HG03103 (cell line): ENCODE data around the gene FAM72A.
"Not testable (repeated sequence)": the region's sequence is repeated elsewhere in the genome, so short reads cannot be mapped to it uniquely, and the experiment has no call there.

Source experiments
- ATAC-seq: cut with Tn5 transposase; IDR thresholded peaks from one replicate; pipeline ENCODE4 v1.9.1; 2021; ENCODE audit warnings: low read depth; ENCODE audit not compliant: unreplicated experiment

FAM72A gene

DNA sequence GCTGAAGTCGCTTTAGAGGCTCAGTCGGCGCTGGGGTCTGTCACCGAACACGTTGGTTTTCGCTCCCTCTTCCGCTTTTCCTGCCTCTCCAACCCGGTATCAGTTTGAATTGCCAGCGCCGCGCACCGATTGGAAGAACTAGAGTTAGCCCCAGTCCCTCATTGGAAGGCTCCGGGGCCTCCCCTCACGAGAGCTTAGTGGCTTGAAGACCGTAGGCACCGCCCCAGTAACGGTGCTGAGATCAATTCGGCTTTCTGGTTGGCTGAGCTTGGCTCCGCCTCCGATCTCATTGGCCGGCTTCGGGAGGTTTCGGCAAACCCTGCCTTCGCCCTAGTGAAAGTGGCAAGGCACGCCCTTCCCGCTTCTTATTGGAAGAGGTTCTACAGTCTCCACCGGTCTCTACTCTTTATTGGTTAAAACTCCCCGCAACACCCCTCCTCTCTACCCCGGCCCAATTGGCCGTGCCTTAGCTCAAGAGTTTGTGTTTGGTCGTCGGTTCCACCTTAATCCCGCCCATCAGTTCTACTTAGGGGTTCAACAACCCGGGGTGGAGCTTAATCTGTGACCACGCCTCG lies at the start of gene FAM72A:
FAM72A (minus strand) TSS at position 51 of the 575 bp plus-strand sequence. CDS start 814 bp downstream, outside the sequence.
- peak; percentile 83 for ATAC-seq

- ATAC-seq = not testable (repeated sequence)
Observed at GRCh38 chr1:206250953-206251681, 48.5 kb upstream of the FAM72A start.

GRCh38 chr1:206246129-206246886 lies 43.7 kb upstream of the FAM72A start:
- ATAC-seq = not testable (repeated sequence)

DNA sequence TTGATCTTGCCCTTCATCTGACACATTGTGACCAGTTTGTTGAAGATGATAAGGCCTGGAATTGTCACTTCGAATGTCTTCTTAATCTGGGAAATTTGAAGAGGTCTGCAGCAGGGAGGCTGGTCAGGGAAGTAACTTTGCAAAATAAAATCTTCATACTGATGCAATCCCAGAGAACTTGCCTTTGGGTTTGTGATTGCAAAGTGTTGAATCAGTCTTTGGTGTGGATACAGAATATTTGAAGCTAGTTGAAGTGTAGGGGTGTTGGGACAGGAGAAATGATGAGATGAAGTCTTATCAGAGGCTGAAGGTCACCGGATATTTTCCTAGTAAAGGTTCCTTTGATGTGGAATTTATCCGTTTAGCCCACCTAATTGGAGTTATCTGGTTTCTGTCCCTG lies 42.8 kb upstream of the FAM72A start:
- not testable (repeated sequence) for ATAC-seq

DNA sequence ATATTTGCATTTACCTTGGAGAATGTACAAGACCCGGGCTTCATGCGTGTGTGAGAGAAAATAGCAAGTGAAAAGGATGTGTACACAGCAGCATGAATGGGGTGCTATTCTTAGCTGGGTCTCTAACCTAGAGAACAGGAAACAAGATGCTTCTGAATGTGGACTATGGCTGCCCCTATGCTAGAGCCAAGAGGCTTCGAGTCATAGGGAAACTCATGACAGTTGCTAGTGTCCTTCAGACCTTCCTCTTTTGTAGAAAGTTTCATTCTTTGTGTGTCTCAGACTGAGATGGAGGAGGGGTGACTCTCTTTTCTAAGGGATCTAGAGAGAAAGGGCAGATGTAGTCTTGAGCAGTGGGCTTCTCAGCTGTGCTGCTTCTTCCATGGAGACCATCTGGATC lies 40.7 kb upstream of the FAM72A start:
- ATAC-seq = peak; percentile 98

GRCh38 chr1:206240288-206240687 lies 37.6 kb upstream of the FAM72A start:
- ATAC-seq = not testable (repeated sequence)

DNA sequence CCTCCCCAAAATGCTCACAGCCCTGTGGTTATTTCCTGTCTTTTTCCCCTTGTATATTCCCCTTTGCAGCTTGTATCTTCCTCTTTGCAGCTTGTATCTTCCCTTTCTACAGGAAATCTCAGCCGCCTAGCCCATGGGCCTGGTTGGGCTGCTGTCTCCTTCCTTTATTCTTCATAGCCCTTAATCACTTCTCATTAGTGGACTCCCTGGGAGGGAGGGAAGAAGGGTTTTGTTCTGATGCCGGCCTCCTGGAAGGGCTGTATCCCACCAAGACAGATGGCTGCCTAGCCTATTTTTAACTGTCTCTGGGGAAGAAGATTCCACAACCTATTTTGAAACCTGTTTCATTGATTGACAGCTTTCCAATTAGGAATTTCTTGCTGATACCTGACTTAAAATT lies 32.6 kb upstream of the FAM72A start:
- not testable (repeated sequence) for ATAC-seq

GRCh38 chr1:206234189-206234916 lies 31.7 kb upstream of the FAM72A start:
- not testable (repeated sequence) for ATAC-seq

DNA sequence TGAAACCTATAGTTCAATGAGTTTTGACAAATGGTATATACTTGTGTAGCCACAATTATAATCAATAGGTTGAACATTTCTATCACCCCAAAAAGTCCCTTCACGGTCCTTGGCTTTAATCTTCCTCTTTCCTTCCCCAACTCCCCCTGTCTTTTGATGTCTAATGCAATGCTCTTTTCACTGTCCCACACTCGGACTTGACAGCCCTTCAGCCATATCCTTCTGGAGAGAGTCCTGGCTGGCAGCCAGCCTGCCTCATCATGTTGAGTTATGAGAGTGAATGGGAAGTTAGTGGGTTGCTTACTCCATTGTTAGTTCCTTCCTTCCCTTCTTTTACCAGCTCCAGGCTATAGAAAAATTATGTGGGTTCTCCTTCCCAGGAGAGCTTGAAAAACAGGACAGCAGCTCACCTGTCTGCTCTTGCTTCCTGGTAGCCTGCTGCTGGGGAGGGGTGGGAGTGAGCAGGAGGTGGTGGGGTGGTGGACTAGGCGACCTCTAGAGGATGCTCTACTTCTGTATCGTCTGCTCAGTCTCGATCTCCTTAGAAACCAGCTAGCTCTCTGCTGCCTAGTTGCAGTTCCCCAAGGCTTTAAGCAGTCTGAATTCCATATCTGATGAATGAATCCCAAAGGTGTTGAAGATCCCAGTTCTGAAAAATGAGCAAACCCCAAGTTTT lies 30.5 kb upstream of the FAM72A start:
- ATAC-seq = not testable (repeated sequence)

- ATAC-seq = not testable (repeated sequence)
Observed at GRCh38 chr1:206231989-206232388, 29.4 kb upstream of the FAM72A start.

GRCh38 chr1:206229286-206229685 lies 26.6 kb upstream of the FAM72A start:
- not testable (repeated sequence) for ATAC-seq

DNA sequence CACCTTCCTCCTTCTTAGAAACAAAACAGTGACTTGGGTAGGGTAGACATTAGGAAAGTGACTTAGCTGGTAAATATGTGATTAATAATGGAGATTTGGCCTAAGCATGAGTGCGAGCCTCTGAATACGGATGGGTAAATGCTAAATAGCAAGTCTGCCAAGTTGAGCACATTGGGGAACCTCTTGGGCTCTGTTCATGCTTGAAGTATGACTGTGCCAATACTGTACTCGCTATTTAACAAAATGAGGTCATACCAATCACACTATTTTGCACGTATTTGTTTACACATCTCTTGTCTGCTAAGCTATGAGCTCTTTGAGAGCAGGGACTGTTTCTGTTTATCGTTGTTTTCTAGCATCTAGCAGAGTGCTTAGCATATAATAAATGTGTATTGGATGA lies 24.2 kb upstream of the FAM72A start:
- not testable (repeated sequence) for ATAC-seq

DNA sequence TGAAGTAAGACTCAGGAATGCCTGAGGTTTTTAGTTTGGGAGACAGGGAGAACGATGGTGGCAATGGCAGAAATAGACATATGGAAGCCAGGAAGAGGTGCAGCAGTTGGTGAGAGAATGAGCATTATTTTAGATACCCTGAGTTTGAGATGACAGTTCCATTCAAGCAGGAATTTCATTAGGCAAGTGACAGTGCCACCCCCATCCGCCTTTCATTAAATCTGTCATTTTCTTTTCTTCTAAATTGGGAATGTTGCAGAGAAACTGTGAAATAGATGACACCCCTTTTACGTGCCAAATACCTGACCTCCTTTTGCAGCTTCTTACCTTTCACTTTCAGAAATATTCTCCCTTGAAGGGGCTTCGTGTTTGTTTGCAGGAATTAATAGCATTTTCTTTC lies 22.7 kb upstream of the FAM72A start:
- not testable (repeated sequence) for ATAC-seq

DNA sequence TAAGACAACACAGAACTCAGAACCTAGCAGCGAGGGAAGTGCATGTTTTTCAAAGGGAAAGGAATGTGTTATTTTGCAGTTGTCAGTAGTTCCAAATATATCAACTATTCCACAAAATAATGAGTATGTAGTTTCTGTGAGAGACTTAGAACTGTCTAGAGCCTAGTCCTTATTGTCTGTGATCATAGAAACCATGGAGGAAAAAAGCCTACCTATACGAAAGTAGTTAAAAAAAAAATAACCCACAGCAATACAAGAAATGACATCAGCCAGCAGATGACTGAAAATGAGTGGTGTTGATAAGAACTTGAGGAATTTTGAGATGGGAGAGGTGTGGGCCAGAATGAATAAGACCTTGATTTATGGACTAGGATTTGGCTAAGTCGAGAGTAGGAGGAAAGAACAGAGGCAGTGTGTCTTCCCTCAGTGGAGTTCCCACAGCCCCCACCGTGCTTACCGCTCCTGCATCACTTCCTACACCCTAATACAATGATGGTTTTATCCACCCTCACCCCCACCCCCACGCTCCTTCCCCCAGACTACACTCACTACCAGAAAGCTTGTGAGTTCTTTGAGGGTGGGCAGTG lies 21.6 kb upstream of the FAM72A start:
- ATAC-seq = not testable (repeated sequence)

GRCh38 chr1:206221585-206221984 lies 18.9 kb upstream of the FAM72A start:
- ATAC-seq = not testable (repeated sequence)

- ATAC-seq = not testable (repeated sequence)
Observed at GRCh38 chr1:206220332-206221000, 17.8 kb upstream of the FAM72A start.

DNA sequence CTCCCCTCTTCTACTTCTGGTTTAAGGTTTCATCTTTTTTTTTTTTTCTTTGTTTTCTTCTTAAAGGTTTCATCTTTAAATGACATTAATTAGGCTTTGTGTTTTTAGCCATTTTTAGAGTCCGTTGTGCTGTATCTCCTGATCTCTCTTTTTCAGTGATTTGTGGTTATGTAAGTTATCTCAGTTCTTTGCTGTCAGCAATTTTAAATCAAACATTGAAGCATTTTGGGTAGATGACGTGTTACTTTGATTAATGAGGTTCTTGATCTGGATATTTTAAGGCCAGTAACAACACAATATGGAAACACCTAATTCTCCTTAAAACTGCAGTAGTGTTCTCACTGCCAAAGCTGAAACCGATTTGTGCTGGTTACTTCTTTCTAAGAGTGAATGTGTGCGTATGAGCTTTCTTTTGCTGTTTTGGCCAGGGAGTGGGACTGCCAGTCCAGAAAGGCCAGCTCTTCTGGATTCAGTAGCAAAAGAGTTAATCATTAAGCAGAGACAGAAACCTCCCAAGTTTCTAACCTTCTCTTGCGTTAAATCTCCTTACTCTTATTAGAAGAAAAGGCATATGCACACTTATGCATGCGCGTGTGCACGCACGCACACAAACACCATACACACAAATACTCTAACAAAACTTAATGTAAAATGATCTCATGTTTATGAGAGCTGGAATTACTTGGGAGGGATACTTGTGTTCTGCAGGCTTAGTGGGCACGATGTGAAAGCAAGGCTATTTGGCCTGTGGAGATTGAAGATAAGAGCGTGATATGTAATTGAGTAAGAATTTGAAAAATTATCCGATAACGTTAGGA lies 17.1 kb upstream of the FAM72A start:
- not testable (repeated sequence) for ATAC-seq

GRCh38 chr1:206218765-206219164 lies 16.1 kb upstream of the FAM72A start:
- ATAC-seq = not testable (repeated sequence)
